HG03378 (cell line): Measurements from ENCODE around the gene MRPL40.
"Not testable (repeated sequence)": the region's sequence is repeated elsewhere in the genome, so short reads cannot be mapped to it uniquely, and the experiment has no call there.

Experiments
- ATAC-seq: cut with Tn5 transposase; IDR thresholded peaks from one replicate; pipeline ENCODE4 v1.9.1; 2021; ENCODE audit warnings: mild to moderate bottlenecking, moderate library complexity; ENCODE audit not compliant: unreplicated experiment

Gene MRPL40

GRCh38 chr22:19438298-19438697 lies 6.0 kb downstream of the MRPL40 start:
- ATAC-seq, result no peak

GRCh38 chr22:19440411-19441195 lies 8.3 kb downstream of the MRPL40 start:
- no peak for ATAC-seq

- no peak for ATAC-seq
Observed at GRCh38 chr22:19442166-19442565, 9.8 kb downstream of the MRPL40 start.

- ATAC-seq, result no peak
Observed at GRCh38 chr22:19443544-19444211, 11.3 kb downstream of the MRPL40 start.

GRCh38 chr22:19445279-19445982 lies 13.1 kb downstream of the MRPL40 start:
- ATAC-seq, result not testable (repeated sequence)

- ATAC-seq, result no peak
Observed at GRCh38 chr22:19446603-19447329, 14.4 kb downstream of the MRPL40 start.

- ATAC-seq, result peak; percentile 71
Observed at GRCh38 chr22:19447330-19448075, 15.2 kb downstream of the MRPL40 start, which contains the start of gene C22orf39. C22orf39 (minus strand) TSS chr22:19447711; CDS start chr22:19447688, 23 bp downstream.

- peak; percentile 30 for ATAC-seq
Observed at GRCh38 chr22:19448076-19448607, 15.8 kb downstream of the MRPL40 start.

- no peak for ATAC-seq
Observed at GRCh38 chr22:19448739-19449421, 16.5 kb downstream of the MRPL40 start.

- ATAC-seq, result no peak
Observed at GRCh38 chr22:19449422-19449767, 17.1 kb downstream of the MRPL40 start.

GRCh38 chr22:19450363-19451175 lies 18.2 kb downstream of the MRPL40 start:
- ATAC-seq, result no peak

- ATAC-seq, result no peak
Observed at GRCh38 chr22:19451570-19451969, 19.2 kb downstream of the MRPL40 start.

- ATAC-seq, result no peak
Observed at GRCh38 chr22:19453718-19454117, 21.4 kb downstream of the MRPL40 start.

GRCh38 chr22:19454156-19454555 lies 21.8 kb downstream of the MRPL40 start:
- no peak for ATAC-seq

- ATAC-seq, result no peak
Observed at GRCh38 chr22:19455033-19455432, 22.7 kb downstream of the MRPL40 start.

GRCh38 chr22:19455585-19456370 lies 23.4 kb downstream of the MRPL40 start:
- ATAC-seq, result no peak

- no peak for ATAC-seq
Observed at GRCh38 chr22:19456541-19456940, 24.2 kb downstream of the MRPL40 start.
